Measurements from ENCODE around the gene BIRC3. TPM values are rescaled to one million over a fixed set of nuclear protein-coding genes. Genes with fewer than 3 reads are reported as not detected.

Gene BIRC3
- 0.23 and 0.47 TPM in 2 replicates for total RNA-seq (ENCODE audit: low replicate concordance)

GRCh38 chr11:102317099-102317767 lies at the start of gene BIRC3:
Gene BIRC3, plus strand, starts transcription at chr11:102317484. Its CDS starts 7,026 bp downstream, at chr11:102324510.

DNA sequence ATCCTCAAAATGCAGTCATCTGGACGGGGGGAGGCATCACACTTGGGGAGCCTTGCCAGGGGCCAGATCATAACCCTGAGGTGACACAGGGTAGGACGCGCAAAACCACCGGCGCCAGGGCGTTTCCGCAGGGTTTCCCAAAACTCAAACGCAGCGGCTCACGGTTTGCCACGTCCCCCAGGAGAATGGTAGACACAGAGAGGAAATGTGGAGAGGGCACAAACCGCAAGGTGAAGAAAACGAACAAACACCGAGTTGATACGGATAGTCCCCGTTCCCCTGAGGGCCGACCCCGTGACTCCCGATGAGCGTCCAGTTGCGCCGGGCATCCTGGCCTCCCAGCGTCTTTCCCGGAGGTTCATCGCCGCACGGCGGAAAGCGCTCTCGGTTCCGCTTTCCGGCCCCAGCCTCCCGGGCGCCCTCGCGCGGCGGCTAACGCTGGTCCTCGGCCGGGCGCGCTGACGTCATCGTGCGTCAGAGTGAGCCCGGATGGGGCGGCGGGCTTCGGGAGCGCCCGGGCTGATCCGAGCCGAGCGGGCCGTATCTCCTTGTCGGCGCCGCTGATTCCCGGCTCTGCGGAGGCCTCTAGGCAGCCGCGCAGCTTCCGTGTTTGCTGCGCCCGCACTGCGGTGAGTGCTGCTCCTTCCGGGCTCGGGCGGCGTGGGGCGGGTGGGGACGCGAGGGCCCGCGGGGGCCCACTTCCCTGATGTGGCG lies 29.6 kb downstream of the BIRC3 start, which contains the start of gene BIRC2:
BIRC2 (plus strand) TSS at position 467 of the 714 bp plus-strand sequence. CDS start 2,641 bp downstream, outside the sequence.

Other genes starting within 250 kb of the BIRC3 start
- gene YAP1, start 207.0 kb upstream of the BIRC3 start, total RNA-seq (ENCODE audit: low replicate concordance): 85.3 and 168 TPM in 2 replicates
- gene BIRC2, start 29.7 kb downstream of the BIRC3 start, total RNA-seq (ENCODE audit: low replicate concordance): 26.1 and 40.4 TPM in 2 replicates
- gene TMEM123, start 135.3 kb downstream of the BIRC3 start, total RNA-seq (ENCODE audit: low replicate concordance): 60.4 and 86.6 TPM in 2 replicates
- not detected in 2 replicates for gene MMP7, start 213.3 kb downstream of the BIRC3 start, total RNA-seq (ENCODE audit: low replicate concordance)

Data from smooth muscle cell of the coronary artery (primary cell).